ENCODE data around the gene HELB.

DNA sequence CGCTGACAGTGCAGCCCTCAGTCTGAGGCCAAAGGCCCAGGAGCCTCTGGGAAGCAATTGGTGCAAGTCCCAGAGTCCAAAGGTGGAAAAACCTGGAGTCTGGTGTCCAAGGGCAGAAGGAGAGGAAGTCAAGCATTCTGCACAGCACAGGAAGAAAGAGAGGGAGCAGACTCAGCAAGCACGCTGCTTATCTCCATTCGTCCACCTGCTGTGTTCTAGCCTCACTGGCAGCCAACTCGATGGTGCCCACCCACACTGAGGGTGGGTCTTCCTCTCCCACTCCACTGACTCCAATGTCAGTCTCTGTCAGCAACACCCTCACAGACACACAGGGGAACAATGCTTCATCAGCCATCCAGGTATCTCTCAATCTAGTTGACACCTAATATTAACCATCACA is 38.8 kb downstream of the HELB start:
- TF ChIP-seq POLR2A (IDR thresholded peaks at IDR 0.05; ENCODE audit: low read depth, low read length), result no peak
- TF ChIP-seq POLR2AphosphoS5 (IDR thresholded peaks at IDR 0.05; ENCODE audit: low read depth, low read length), result no peak
- no peak for TF ChIP-seq TAF1 (IDR thresholded peaks at IDR 0.05; ENCODE audit: low read depth, low read length)
- TF ChIP-seq PAX5 (IDR thresholded peaks at IDR 0.05; ENCODE audit: insufficient read depth, low read length, severe bottlenecking), result no peak

All from GM12891 (cell line).